GM21447 (cell line): ENCODE measurements around the gene AUP1.
"Not testable (repeated sequence)": the region's sequence is repeated elsewhere in the genome, so short reads cannot be mapped to it uniquely, and the experiment has no call there.

ENCODE experiments used
- ATAC-seq: cut with Tn5 transposase; IDR thresholded peaks from one replicate; pipeline ENCODE4 v1.9.1; 2021; ENCODE audit not compliant: unreplicated experiment

The AUP1 gene

GRCh38 chr2:74499267-74499939 is 30.1 kb downstream of the AUP1 start, which contains the start of gene LBX2:
Gene LBX2 (minus strand): TSS chr2:74499603. CDS start chr2:74499537, 66 bp downstream.
- ATAC-seq = no peak

DNA sequence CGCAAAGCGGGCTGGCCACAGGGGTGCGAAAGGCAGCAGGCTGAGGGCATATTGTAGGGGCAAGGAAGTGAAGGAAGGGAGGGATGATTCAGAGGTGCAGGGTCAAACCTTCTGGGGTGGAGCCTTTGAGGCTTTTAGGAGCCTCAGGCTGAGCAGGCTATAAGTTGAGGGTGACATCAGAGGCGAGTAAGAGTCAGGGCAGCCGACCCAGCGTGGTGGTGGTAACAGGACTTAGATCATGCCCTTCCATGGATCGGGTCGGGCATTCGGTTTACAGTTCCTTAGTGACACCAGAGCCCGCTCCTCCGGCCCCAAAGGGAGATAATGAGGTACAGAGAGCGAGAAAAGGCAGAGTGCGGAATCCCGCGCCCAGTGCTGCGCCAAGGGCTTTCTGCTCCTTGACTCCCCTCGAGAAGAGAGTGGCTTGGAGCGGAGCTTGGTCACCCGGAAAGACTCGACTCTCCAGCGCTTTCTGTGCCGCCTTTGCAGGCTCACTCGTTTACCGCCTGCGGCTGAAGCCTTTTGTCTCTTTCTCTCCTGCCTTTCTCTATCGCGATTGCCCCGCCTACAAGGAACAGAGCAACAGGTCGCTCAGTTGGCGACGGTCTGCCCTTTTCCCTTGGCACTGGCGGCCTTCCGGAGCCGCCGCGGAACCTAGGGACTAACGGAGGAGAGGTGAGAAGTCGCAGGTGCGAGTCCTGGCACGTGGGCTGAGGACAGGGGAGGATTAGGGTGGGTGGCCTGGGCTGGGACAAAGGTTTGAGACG is 30.8 kb downstream of the AUP1 start:
- ATAC-seq = no peak

DNA sequence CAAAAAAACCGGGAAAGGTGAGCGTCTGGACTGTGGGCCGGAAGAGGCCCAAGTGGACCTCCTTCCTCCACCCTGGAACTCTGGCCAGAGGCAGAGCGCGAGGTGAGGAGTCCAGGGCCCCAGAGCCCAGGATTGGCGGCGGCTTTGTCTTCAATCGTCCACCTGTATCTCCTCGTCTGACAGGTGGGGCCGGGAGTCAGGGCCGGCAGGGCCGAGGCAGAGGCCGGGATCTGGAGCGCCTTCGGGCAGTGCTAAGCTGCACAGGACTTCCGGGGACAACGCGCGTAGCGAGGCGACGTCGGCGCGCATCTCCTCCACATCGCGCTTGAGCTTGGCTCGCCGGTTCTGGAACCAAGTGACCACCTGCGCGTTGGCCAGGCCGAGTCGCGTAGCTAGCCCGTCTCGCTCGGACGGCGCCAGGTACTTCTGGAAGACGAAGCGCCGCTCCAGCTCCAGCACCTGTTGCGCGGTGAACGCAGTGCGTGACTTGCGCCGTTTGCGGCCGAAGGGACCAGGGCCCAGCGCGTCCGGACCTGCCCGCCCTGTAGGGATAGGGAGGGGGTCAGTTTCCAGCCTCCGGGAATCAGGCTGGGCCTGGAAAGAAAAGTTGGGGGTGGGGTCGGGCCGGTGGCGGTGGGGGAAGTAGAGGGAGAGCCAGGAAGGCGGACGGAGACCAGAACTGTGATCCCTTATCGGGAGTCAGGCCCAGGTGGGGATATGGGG is 31.6 kb downstream of the AUP1 start:
- ATAC-seq = no peak

DNA sequence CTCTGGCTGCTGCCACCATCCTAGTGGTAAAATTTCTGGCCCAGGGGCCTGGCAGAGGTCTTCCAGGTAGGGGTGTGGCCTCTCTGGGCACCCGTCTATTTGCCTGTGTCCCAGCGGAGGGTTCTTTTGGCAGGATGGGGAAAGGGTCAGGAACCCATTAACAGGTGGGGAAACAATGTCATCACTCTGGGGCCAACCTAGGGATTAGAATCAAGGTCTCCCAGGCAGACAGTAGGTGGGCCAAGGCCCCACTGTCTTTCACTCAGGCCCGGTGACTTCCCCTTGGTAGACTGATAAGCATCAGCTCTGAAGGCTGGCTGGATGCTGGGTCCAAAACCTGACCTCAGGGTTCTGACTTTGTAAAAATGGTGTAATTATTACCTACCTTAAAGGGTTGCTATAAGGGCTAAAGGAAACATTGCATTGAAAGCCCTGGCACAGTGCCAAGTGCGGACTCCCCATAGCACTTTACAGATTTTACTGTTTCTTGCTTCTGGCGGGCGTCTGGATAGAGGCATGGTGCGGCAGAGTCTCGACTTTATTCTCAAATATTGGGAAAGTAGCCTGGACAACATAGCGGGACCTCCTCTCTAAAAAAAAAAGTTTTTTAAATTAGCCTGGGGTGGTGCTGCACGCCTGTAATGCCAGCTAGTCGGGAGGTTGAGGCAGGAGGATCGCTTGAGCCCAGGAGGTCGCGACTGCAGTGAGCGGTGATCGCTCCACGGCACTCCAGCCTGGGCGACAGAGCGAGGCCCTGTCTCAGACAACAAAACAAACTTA is 32.3 kb downstream of the AUP1 start:
- no peak for ATAC-seq

DNA sequence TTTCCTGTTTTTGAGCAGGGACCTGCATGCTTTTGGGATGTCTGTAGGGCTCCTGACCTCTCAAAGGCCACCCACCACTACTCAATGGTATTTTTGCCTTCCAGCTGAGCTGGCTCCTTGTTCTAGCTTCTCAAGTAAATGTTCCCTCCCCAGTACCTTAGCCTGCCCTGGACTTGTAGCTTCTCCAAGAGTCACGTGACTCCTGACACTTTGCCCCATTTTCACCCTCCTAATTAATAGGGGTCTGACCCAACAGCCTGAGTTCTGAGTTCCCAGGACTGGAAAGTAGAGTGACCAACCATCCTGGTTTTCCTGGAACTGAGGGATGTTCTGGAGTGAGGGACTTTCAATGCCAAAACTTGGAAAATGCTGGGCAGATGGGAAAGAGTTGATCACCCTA is 34.1 kb downstream of the AUP1 start:
- ATAC-seq = no peak

- no peak for ATAC-seq
Measured at GRCh38 chr2:74493546-74493945, 36.0 kb downstream of the AUP1 start.

- no peak for ATAC-seq
Measured at GRCh38 chr2:74491648-74492544, 37.6 kb downstream of the AUP1 start.

DNA sequence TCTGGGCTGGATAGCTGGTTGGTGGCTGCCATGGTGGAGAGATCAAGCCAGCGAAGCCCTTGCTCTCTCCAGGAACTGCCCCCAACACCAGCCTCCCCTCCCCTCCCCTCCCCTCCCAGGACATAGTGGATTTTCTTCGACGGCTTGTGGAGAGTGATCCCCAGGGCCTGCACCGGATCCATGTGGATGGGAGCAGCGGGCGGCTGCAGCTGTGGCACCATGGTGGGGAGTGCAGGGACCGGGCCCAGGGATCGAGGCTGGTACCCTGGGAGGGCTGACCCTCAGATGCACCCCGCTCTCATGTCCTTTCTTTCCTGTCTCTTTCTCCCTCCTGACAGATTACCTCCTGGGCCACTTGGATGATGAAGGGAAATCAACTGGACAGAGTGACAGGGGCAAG is 39.6 kb downstream of the AUP1 start:
- no peak for ATAC-seq

- no peak for ATAC-seq
Measured at GRCh38 chr2:74488643-74489481, 40.6 kb downstream of the AUP1 start.

DNA sequence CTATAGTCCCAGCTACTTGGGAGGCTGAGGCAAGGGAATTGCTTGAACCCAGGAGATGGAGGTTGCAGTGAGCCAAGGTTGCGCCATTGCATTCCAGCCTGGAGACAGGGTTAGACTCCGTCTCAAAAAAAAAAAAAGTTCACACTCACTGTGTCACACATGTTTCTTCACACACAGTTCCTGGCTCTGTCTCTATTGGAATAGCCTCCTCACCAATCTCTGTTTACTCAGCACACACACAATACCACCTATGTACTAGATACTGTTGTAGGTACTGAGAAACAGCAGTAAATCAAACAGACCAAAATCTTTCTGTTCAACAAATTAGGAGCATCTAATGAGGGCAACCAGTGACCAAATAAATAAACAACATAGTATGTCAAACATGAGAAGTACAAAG is 43.4 kb downstream of the AUP1 start:
- ATAC-seq = no peak

DNA sequence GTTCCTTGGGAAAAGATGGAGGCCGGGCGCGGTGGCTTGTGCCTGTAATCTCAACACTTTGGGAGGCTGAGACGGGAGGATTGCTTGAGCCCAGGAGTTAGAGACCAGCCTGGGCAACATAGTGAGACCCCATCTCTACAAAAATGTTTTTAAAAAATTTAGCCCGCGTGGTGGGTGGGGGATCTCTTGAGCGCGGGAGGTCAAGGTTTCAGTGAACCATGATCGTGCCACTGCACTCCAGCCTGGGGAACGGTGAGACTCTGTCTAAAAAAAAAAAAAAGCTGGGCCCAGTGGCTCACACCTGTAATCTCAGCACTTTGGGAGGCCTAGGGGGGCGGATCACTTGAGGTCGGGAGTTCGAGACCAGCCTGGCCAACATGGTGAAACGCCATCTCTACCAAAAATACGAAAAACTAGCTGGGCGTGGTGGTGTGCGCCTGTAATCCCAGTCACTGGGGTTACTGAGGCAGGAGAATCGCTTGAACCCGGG is 45.8 kb downstream of the AUP1 start:
- not testable (repeated sequence) for ATAC-seq

GRCh38 chr2:74482801-74483674 is 46.5 kb downstream of the AUP1 start, which contains the start of the genes CCDC142 and TTC31:
Gene CCDC142 (minus strand): TSS chr2:74482998. CDS start chr2:74482837, 161 bp downstream.
Gene TTC31 (plus strand): TSS chr2:74483081. CDS start chr2:74483096, 15 bp downstream.
- ATAC-seq = peak; percentile 94

- ATAC-seq = peak; percentile 38
Measured at GRCh38 chr2:74481961-74482800, 47.3 kb downstream of the AUP1 start.

DNA sequence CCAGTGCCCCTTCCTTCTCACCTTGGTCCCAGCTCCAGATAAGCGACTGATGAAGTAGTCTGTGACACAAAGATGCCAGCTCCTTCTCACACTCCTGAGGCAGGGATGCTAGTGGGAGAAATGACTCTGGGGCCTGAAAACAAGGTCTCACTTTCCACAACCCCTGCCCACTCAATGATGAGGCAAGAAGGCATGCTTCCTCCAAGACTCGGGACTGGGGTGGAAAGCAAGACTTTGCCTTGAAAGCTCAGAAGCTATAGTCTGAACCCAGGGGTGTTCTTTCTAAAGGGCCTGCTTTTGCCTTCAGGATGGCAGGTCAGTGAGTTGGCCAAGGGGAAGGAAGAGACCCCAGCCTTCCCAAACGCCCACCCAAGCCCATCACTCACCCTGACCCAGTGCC is 48.1 kb downstream of the AUP1 start:
- no peak for ATAC-seq
